ENCODE results near the gene MAPK6.

DNA sequence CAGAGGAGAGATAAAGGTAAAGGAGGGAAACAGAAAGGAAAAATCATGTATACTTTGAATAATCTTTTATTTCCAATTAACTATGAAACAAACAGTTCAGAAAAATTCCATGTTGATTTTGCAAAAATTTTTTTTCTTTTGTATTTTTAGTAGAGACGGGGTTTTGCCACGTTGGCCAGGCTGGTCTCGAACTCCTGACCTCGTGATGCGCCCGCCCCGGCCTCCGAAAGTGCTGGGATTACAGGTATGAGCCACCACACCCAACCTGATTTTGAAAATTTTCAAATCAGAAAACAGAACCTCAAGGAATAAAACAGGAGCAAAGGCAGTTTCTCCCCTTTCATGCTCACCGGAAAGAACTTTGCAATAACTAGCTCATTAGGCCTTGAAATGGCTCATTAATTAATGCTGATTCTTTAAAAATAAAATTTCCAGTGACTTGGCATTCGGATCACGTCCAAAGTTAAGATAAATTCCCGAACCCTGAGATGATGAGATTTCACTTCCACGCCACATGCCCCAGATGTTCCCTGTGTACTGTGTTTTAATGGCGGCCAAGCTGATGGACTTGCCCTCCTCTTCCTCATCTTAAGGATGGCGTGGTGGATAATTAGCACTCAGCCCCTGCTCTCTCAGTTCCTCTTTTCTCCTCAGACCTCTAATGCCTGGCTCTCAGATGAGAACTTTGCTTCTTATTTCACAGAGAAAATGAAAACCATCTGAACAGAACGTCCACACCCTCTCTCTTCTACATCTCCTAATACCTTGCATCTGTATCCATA lies 82.7 kb downstream of the MAPK6 start:
- TF ChIP-seq POLR2AphosphoS5 (IDR thresholded peaks at IDR 0.05) (no peak), POLR2A (IDR thresholded peaks at IDR 0.05) (no peak)

All from transverse colon (tissue), 3 donors.